OCI-LY1 (cell line): ENCODE data around the gene CREB3L2.

Source experiments
- EZH2 ChIP-seq: fragments of 200-600 bp; sonication (generic), shearing (Covaris generic); IDR thresholded peaks from 2 replicates; pipeline ENCODE4 v1.8.0; 2017; ENCODE audit warnings: borderline replicate concordance, mixed run types, mild to moderate bottlenecking, antibody characterized with exemption, low read length, moderate library complexity, mixed read lengths
- TF ChIP-seq, protein P1 (sequence below): fragments of 200-600 bp; sonication (generic), shearing (Covaris generic); IDR thresholded peaks from 2 replicates; pipeline ENCODE4 v1.5.1; 2017; ENCODE audit warnings: mild to moderate bottlenecking, antibody characterized with exemption, low read length, moderate library complexity, mixed read lengths

DNA sequence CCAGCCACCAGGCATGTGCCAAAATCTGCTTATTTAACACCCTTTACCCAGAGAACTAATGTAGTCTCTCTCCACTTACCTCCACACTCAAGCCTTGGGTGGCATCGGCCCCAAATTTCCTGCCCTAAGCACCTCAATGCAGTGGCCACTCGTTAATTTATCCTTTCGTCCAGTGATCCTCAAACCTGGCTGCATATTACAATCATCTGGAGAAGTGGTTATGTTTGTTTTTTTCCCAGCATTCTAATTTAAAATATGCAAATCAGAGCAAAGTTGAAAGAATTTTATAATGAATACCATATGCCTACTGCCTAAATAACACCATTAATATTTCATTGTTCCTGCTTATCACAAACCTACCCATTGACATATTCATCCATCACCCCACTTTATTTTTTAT is 25.7 kb downstream of the CREB3L2 start:
- TF ChIP-seq, protein P1, sequence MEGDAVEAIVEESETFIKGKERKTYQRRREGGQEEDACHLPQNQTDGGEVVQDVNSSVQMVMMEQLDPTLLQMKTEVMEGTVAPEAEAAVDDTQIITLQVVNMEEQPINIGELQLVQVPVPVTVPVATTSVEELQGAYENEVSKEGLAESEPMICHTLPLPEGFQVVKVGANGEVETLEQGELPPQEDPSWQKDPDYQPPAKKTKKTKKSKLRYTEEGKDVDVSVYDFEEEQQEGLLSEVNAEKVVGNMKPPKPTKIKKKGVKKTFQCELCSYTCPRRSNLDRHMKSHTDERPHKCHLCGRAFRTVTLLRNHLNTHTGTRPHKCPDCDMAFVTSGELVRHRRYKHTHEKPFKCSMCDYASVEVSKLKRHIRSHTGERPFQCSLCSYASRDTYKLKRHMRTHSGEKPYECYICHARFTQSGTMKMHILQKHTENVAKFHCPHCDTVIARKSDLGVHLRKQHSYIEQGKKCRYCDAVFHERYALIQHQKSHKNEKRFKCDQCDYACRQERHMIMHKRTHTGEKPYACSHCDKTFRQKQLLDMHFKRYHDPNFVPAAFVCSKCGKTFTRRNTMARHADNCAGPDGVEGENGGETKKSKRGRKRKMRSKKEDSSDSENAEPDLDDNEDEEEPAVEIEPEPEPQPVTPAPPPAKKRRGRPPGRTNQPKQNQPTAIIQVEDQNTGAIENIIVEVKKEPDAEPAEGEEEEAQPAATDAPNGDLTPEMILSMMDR: no peak
- no peak for TF ChIP-seq EZH2
